Liver (tissue), 9 donors: Measurements from ENCODE around the gene CHST4. TPM values are rescaled to one million over a fixed set of nuclear protein-coding genes. Genes with fewer than 3 reads are reported as not detected.

Experiments
- DNase-seq: peaks from one replicate; pipeline ENCODE4 v3.0.0-alpha.2; 2017; ENCODE audit warnings: low spot score
- H3K27ac ChIP-seq, 2 donors: one replicate each; pipeline ENCODE4 v1.7.0; 2013; ENCODE audit warnings: inconsistent platforms in 2 of 2, low read length in 2 of 2, control low read depth in 1 of 2, low read depth in 1 of 2, mild to moderate bottlenecking in 1 of 2
- H3K27me3 ChIP-seq, 4 donors: one replicate each; pipeline versions ENCODE4 v1.6.1 to v1.7.0; 2013; ENCODE audit warnings: low read length in 3 of 4, inconsistent platforms in 1 of 4, mild to moderate bottlenecking in 1 of 4, moderate library complexity in 1 of 4; ENCODE audit not compliant: control insufficient read depth in 4 of 4, insufficient read depth in 4 of 4
- H3K36me3 ChIP-seq, 4 donors: one replicate each; pipeline versions ENCODE4 v1.6.1 to v1.7.0; 2013; ENCODE audit warnings: low read length in 3 of 4, mild to moderate bottlenecking in 3 of 4, low read depth in 1 of 4, moderate library complexity in 1 of 4; ENCODE audit not compliant: control insufficient read depth in 4 of 4, insufficient read depth in 3 of 4
- H3K4me1 ChIP-seq, 4 donors: one replicate each; pipeline versions ENCODE4 v1.6.1 to v1.7.0; 2013; ENCODE audit warnings: low read length in 3 of 4, mild to moderate bottlenecking in 3 of 4, moderate library complexity in 1 of 4; ENCODE audit not compliant: control insufficient read depth in 4 of 4, insufficient read depth in 4 of 4
- H3K4me3 ChIP-seq, 3 donors: one replicate each; pipeline versions ENCODE4 v1.6.1 to v1.7.0; 2013; ENCODE audit warnings: low read length in 3 of 3, control low read depth in 1 of 3, low read depth in 1 of 3, mild to moderate bottlenecking in 1 of 3
- H3K9ac ChIP-seq, 2 donors: one replicate each; pipeline ENCODE4 v1.7.0; 2013; ENCODE audit warnings: low read length in 2 of 2, mild to moderate bottlenecking in 2 of 2, moderate library complexity in 2 of 2, control low read depth in 1 of 2, low read depth in 1 of 2
- H3K9me3 ChIP-seq, 4 donors: one replicate each; pipeline versions ENCODE4 v1.6.1 to v1.7.0; 2013; ENCODE audit warnings: low read length in 3 of 4; ENCODE audit not compliant: control insufficient read depth in 4 of 4
- EGR1 ChIP-seq, 2 donors: IDR thresholded peaks; 2 replicates each; pipeline ENCODE4 v1.6.1; 2016 to 2018; ENCODE audit warnings: antibody characterized with exemption in 2 of 2, low read depth in 2 of 2
- FOXA1 ChIP-seq: IDR thresholded peaks from 2 replicates; pipeline ENCODE4 v1.6.1; 2016; ENCODE audit warnings: antibody characterized with exemption
- HNF4A ChIP-seq, 2 donors: conservative IDR thresholded peaks; 2 replicates each; pipeline ENCODE4 v1.6.1; 2016; ENCODE audit warnings: antibody characterized with exemption in 2 of 2, mild to moderate bottlenecking in 2 of 2
- RAD21 ChIP-seq, 2 donors: IDR thresholded peaks; 2 replicates each; pipeline ENCODE4 v1.6.1; 2016; ENCODE audit warnings: antibody characterized with exemption in 2 of 2, mild to moderate bottlenecking in 2 of 2
- REST ChIP-seq: IDR thresholded peaks from 2 replicates; pipeline ENCODE4 v1.6.1; 2016; ENCODE audit warnings: antibody characterized with exemption, mild to moderate bottlenecking
- SP1 ChIP-seq: IDR thresholded peaks from 2 replicates; pipeline ENCODE4 v1.6.1; 2018; ENCODE audit warnings: antibody characterized with exemption, mild to moderate bottlenecking
- TAF1 ChIP-seq: conservative IDR thresholded peaks from 2 replicates; pipeline ENCODE4 v1.6.1; 2016; ENCODE audit warnings: antibody characterized with exemption, mild to moderate bottlenecking
- WGBS: extraction: QIAGEN DNeasy Blood & Tissue Kit; methylation state at CpG from one replicate; pipeline ENCODE4 v1.1.7; 2013; 5-methylcytosine and 5-hydroxymethylcytosine counted together
- polyA plus RNA-seq, 2 donors: library from polyadenylated mRNA; stranded (reverse) in 1 of 2; unstranded in 1 of 2; fragments of 200-250 nt in 1 of 2; fragments of >200 nt in 1 of 2; fragmentation: Nextera tagmentation in 1 of 2; extraction: Ambion mirVana in 1 of 2; gene quantifications; one replicate each; pipeline versions ENCODE4 v1.2.1 to v1.2.3, GENCODE V29; 2013 to 2015
- total RNA-seq, 2 donors: library from RNA; depleted of rRNA; stranded (reverse); fragments of >200 nt; gene quantifications; one replicate each; pipeline ENCODE4 v1.2.3, GENCODE V29; 2014
- TF ChIP-seq, protein P1 (sequence below): IDR thresholded peaks from 2 replicates; pipeline ENCODE4 v1.6.1; 2016; ENCODE audit warnings: antibody characterized with exemption
- TF ChIP-seq, protein P2 (sequence below): IDR thresholded peaks from 2 replicates; pipeline ENCODE4 v1.6.1; 2016; ENCODE audit warnings: antibody characterized with exemption
- donor health status: healthy.
- donor health status: healthy.
- donor health status: healthy.
- donor health status: healthy.
- donor health status: healthy.

Gene CHST4
- total and polyA plus RNA-seq, 4 donors = 0.09 to 14.3 (median 7.1) TPM

DNA sequence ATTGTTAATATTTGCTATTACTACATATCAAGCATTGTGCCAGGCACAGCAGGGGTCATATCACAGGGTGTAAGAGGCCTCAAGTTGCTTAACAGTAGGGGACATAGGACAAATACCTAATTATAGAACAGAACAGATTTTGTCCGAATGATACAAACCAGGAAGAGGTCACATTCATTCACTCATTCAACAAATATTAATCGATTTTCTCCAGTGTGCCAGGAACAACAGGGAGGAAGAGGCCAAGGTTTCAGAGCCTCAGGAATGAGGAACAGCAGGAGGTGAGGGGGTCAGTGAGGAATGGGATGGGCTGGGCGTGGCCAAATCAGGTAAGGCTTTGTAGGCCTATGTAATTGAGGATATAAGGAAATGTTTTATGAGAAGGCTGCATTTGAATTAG lies 11.2 kb upstream of the CHST4 start (continued):
- TF ChIP-seq REST (peak; percentile 64), SP1 (peak; percentile 88), EGR1 (IDR thresholded peaks at IDR 0.05; ENCODE audit: low read depth in 2 of 2) (peak in 1 of 2 donors; percentile 48)

DNA sequence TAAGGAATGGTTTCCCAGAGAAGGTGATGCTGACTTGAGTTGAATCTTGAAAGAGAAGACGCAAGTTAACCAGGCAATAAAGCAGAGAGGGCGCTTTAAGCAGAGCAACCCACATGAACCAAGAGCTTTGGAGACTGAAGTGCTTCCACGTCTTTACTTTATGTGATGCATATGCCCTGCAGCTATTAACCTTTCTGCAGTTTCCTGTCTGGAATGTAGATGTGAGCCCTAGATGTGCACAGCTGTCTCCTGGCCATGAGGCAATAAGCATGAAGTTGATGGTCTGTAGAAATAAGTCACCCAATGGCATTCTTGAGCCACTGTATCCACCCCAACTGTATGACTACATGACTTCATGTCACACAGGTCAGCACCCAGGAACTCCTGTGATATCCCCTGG lies 5.7 kb upstream of the CHST4 start:
- Histone ChIP-seq H3K9ac (no peak overlapping the region), H3K27ac (no peak overlapping the region), H3K27me3 (peaks cover 0 to 2% (median 0%) of the 10 kb centered on the region in 4 donors), H3K36me3 (no peaks in the 10 kb centered on the region), H3K4me1 (no peaks in the 10 kb centered on the region), H3K9me3 (no peaks in the 10 kb centered on the region), H3K4me3 (no peak overlapping the region)
- TF ChIP-seq, protein P1, sequence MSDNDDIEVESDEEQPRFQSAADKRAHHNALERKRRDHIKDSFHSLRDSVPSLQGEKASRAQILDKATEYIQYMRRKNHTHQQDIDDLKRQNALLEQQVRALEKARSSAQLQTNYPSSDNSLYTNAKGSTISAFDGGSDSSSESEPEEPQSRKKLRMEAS = no peak
- TF ChIP-seq TAF1 (no peak), RAD21 (IDR thresholded peaks at IDR 0.05) (no peak), HNF4A (conservative IDR thresholded peaks at IDR 0.05) (no peak)
- WGBS = 84% methylated on average over 3 of the region's 3 CpGs
- DNase-seq = no peak

DNA sequence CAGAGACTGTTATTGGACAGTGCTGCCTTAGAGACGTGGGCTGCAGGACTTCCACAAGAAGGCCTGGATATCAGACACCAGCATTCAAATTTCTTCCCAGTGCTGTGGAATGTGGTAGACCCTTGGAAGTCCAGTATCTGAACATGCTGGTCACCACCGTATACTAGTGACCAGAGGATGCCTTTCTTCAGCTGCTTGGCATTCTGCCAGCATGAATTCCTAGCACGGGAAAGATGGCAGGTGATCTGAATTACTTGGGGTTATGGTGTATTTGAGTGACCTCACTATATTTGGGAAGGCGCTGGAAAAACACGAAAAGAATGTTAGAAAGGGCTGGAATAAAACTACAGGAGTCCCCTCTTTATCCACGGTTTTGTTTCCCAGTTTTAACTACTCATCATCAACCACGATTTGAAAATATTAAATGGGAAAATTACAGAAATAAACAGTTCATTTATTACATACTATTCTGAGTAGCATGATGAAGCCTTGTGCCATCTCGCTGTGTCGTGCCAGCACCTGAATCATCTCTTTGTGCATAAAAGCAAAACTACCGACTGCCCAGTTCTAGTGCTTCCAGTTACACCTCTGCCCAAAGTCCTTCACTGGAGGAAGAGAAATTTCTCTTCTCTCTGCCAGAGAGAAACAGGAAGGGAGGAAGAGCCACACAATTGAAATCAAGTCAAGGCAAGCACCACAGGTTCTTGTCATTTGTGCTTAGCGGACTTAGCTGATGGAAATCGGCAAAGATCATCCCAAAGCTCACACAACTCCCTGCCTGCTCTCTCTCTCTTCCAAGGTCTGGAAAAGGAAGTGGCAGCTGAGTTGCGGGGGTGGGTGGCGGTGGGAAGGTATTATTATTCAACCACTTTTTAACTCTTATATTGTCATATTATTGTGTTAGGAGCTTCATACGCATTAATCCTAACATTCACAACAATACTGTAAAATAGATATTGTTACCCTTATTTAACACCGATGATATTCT lies 1.4 kb upstream of the CHST4 start:
- TF ChIP-seq FOXA1 (no peak), RAD21 (IDR thresholded peaks at IDR 0.05) (no peak)
- TF ChIP-seq, protein P2, sequence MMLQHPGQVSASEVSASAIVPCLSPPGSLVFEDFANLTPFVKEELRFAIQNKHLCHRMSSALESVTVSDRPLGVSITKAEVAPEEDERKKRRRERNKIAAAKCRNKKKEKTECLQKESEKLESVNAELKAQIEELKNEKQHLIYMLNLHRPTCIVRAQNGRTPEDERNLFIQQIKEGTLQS = no peak
- no peak overlapping the region for H3K9ac ChIP-seq
- 72% methylated on average over 16 of the region's 16 CpGs for WGBS
- no peaks in the 10 kb centered on the region for H3K9me3 ChIP-seq
- no peak overlapping the region for H3K27ac ChIP-seq
- H3K36me3 ChIP-seq = no peaks in the 10 kb centered on the region
- no peaks in the 10 kb centered on the region for H3K4me1 ChIP-seq
- DNase-seq = no peak
- H3K27me3 ChIP-seq = peaks cover 0 to 2% (median 0%) of the 10 kb centered on the region in 4 donors
- H3K4me3 ChIP-seq = no peak overlapping the region

GRCh38 chr16:71528257-71528656 lies 2.0 kb downstream of the CHST4 start:
- Histone ChIP-seq H3K36me3 (no peaks in the 10 kb centered on the region), H3K27ac (no peak overlapping the region), H3K9me3 (no peaks in the 10 kb centered on the region), H3K9ac (no peak overlapping the region), H3K4me1 (no peaks in the 10 kb centered on the region), H3K4me3 (no peak overlapping the region), H3K27me3 (peaks cover 0 to 2% (median 0%) of the 10 kb centered on the region in 4 donors)
- no peak for DNase-seq
- 90% methylated on average over 1 of the region's 1 CpG for WGBS
- TF ChIP-seq SP1 = no peak
